K562 (cell line): ENCODE results near the gene DGUOK. TPM values are rescaled to one million over a fixed set of nuclear protein-coding genes. Genes with fewer than 3 reads are reported as not detected.

Experiments
- ATF6 ChIP-seq: sonication (generic); formaldehyde crosslinking; IDR thresholded peaks from 2 replicates; pipeline ENCODE4 v1.4.0; 2020; ENCODE audit warnings: mild to moderate bottlenecking, missing genetic modification reagents
- CC2D1A ChIP-seq: fragments of 450-650 bp; IDR thresholded peaks from 2 replicates; pipeline ENCODE4 v1.6.1; 2017; ENCODE audit warnings: mild to moderate bottlenecking
- L3MBTL2 ChIP-seq: fragments of 450-650 bp; IDR thresholded peaks from 2 replicates; pipeline ENCODE4 v1.6.1; 2016; ENCODE audit warnings: mild to moderate bottlenecking, moderate library complexity
- PREB ChIP-seq: sonication (generic); formaldehyde crosslinking; IDR thresholded peaks from 2 replicates; pipeline ENCODE4 v1.8.1; 2023; ENCODE audit warnings: mild to moderate bottlenecking, missing genetic modification reagents
- RB1 ChIP-seq: fragments of 450-650 bp; IDR thresholded peaks from 2 replicates; pipeline ENCODE4 v1.6.1; 2017; ENCODE audit warnings: low read depth, mild to moderate bottlenecking
- SIN3A ChIP-seq, 2 experiments: fragments of 150-350 bp in 1 of 2; IDR thresholded peaks; 2 replicates each; pipeline ENCODE4 v1.6.1; 2011 to 2016; ENCODE audit warnings: borderline replicate concordance in 2 of 2, low read depth in 2 of 2, low read length in 2 of 2, mild to moderate bottlenecking in 2 of 2, moderate library complexity in 2 of 2; ENCODE audit not compliant: control insufficient read depth in 1 of 2
- SMC3 ChIP-seq: conservative IDR thresholded peaks from 2 replicates; pipeline ENCODE4 v1.6.1; 2011; ENCODE audit warnings: low read depth, low read length, improper control_type of control experiment; ENCODE audit not compliant: insufficient read depth
- ZNF217 ChIP-seq: sonication (generic); formaldehyde crosslinking; IDR thresholded peaks from 2 replicates; pipeline ENCODE4 v1.8.0; 2022; ENCODE audit warnings: mild to moderate bottlenecking, missing genetic modification reagents
- ZNF780A ChIP-seq: fragments of 250-450 bp; sonication (Bioruptor Pico); IDR thresholded peaks from 2 replicates; pipeline ENCODE4 v1.5.0; 2021; ENCODE audit warnings: mild to moderate bottlenecking
- polyA plus RNA-seq, 8 experiments: library from polyadenylated mRNA; depleted of rRNA in 4 of 8; stranded (reverse) in 5 of 8; unstranded in 3 of 8; fragments of >200 nt; fragmentation: Nextera tagmentation in 2 of 8; fragmentation: Illumina TruSeq in 1 of 8; extraction: Ambion mirVana in 2 of 8; extraction: Trizol in 1 of 8; gene quantifications; 2 replicates each; pipeline versions ENCODE4 v1.2.1 to v1.2.3, GENCODE V29; 2011 to 2014; ENCODE audit warnings: inconsistent platforms in 1 of 8, missing spikeins in 1 of 8
- total RNA-seq, 7 experiments: library from RNA; depleted of rRNA in 6 of 7; stranded (reverse); fragments of >200 nt in 6 of 7; fragmentation: Illumina TruSeq in 2 of 7; extraction: Trizol in 2 of 7; gene quantifications; 2 replicates each; pipeline versions ENCODE4 v1.2.1 to v1.2.3, GENCODE V29; 2011 to 2021; ENCODE audit warnings: low replicate concordance in 1 of 7
- TF ChIP-seq, protein P1 (sequence below), 2 experiments: fragments of 450-650 bp; formaldehyde crosslinking in 1 of 2; IDR thresholded peaks; 2 replicates each; pipeline versions ENCODE4 v1.4.0 to v1.6.1; 2014 to 2020; ENCODE audit warnings: mild to moderate bottlenecking in 2 of 2, borderline replicate concordance in 1 of 2, low read depth in 1 of 2

The DGUOK gene
- total and polyA plus RNA-seq, 9 of the 15 experiments (the other 6 are each of a cell fraction or from before 2014, with no cell fraction given), result 67.0 to 288 (median 126) TPM

- 0 out of 2 replicates have a peak, but pooled peaks have one; percentile 18 for TF ChIP-seq L3MBTL2
- TF ChIP-seq CC2D1A, result peak; percentile 73; the same call in 1 of the 2 replicates
- no peak for TF ChIP-seq ZNF217 (CRISPR knock-in tag)
- TF ChIP-seq PREB, result 0 out of 2 replicates have a peak, but pooled peaks have one; percentile 52
- TF ChIP-seq ATF6, result no peak
- peak in 1 of 2 experiments; percentile 48; a peak in 1 of 4 replicates for TF ChIP-seq SIN3A (IDR thresholded peaks at IDR 0.05; ENCODE audit: borderline replicate concordance in 2 of 2, control insufficient read depth in 1 of 2, low read depth in 2 of 2, low read length in 2 of 2)
- 0 out of 2 replicates have a peak, but pooled peaks have one; percentile 67 for TF ChIP-seq RB1
- TF ChIP-seq, protein P1, sequence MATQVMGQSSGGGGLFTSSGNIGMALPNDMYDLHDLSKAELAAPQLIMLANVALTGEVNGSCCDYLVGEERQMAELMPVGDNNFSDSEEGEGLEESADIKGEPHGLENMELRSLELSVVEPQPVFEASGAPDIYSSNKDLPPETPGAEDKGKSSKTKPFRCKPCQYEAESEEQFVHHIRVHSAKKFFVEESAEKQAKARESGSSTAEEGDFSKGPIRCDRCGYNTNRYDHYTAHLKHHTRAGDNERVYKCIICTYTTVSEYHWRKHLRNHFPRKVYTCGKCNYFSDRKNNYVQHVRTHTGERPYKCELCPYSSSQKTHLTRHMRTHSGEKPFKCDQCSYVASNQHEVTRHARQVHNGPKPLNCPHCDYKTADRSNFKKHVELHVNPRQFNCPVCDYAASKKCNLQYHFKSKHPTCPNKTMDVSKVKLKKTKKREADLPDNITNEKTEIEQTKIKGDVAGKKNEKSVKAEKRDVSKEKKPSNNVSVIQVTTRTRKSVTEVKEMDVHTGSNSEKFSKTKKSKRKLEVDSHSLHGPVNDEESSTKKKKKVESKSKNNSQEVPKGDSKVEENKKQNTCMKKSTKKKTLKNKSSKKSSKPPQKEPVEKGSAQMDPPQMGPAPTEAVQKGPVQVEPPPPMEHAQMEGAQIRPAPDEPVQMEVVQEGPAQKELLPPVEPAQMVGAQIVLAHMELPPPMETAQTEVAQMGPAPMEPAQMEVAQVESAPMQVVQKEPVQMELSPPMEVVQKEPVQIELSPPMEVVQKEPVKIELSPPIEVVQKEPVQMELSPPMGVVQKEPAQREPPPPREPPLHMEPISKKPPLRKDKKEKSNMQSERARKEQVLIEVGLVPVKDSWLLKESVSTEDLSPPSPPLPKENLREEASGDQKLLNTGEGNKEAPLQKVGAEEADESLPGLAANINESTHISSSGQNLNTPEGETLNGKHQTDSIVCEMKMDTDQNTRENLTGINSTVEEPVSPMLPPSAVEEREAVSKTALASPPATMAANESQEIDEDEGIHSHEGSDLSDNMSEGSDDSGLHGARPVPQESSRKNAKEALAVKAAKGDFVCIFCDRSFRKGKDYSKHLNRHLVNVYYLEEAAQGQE (IDR thresholded peaks at IDR 0.05; ENCODE audit: borderline replicate concordance), result peak; percentile 97
- TF ChIP-seq, protein P1 (CRISPR knock-in tag; IDR thresholded peaks at IDR 0.05; ENCODE audit: low read depth), result peak; percentile 84
- TF ChIP-seq ZNF780A (CRISPR knock-in tag), result no peak
- TF ChIP-seq SMC3, result 0 out of 2 replicates have a peak, but pooled peaks have one; percentile 34
- TF ChIP-seq, all 486 proteins: peak for 32
Observed at GRCh38 chr2:73987109-73987947, 60.6 kb downstream of the DGUOK start (continued).
